Vagina (tissue), 2 donors: ENCODE results near the gene CES1.

Experiments used
- CTCF ChIP-seq, 3 experiments: fragments of 450-650 bp in 2 of 3; fragments of 200-600 bp in 1 of 3; sonication (generic) in 1 of 3; IDR thresholded peaks; one replicate each; pipeline ENCODE4 v1.5.1; 2017 to 2019; ENCODE audit warnings: antibody characterized with exemption in 3 of 3, mild to moderate bottlenecking in 2 of 3, moderate library complexity in 2 of 3
- POLR2A ChIP-seq, 2 donors: fragments of 450-650 bp; IDR thresholded peaks; one replicate each; pipeline ENCODE4 v1.6.1; 2017; ENCODE audit warnings: antibody characterized with exemption in 2 of 2, mild to moderate bottlenecking in 2 of 2, moderate library complexity in 2 of 2

- TF ChIP-seq CTCF (IDR thresholded peaks at IDR 0.05) (no peak), POLR2A (IDR thresholded peaks at IDR 0.05) (no peak)
Observed at GRCh38 chr16:55861288-55861687, 28.4 kb upstream of the CES1 start.
